OCI-LY1 (cell line): ENCODE data around the gene SLC27A4.
A peak's percentile ranks its signal among the peaks of the same experiment; 100 is the strongest.
"Not testable (repeated sequence)": the region's sequence is repeated elsewhere in the genome, so short reads cannot be mapped to it uniquely, and the experiment has no call there.

Source experiments
- H2AFZ ChIP-seq: fragments of 200-600 bp; sonication (generic), shearing (Covaris generic); 2 replicates; pipeline ENCODE4 v1.6.0; 2014; ENCODE audit warnings: antibody characterized with exemption, mild to moderate bottlenecking, low read length
- H3F3A ChIP-seq: fragments of 200-600 bp; sonication (generic), shearing (Covaris generic); 2 replicates; pipeline ENCODE4 v1.6.0; 2014; ENCODE audit warnings: mild to moderate bottlenecking, antibody characterized with exemption, low read length, moderate library complexity; ENCODE audit not compliant: insufficient read depth
- H3K27ac ChIP-seq: fragments of 200-600 bp; sonication (generic); 2 replicates; pipeline ENCODE4 v1.5.1; 2014; ENCODE audit warnings: low read length, mixed run types, mild to moderate bottlenecking, low read depth; ENCODE audit not compliant: poor library complexity, severe bottlenecking
- H3K27me3 ChIP-seq: fragments of 200-600 bp; sonication (generic); 2 replicates; pipeline ENCODE4 v1.6.0; 2014; ENCODE audit warnings: antibody characterized with exemption, mild to moderate bottlenecking, low read length, moderate library complexity; ENCODE audit not compliant: insufficient read depth
- H3K36me3 ChIP-seq: fragments of 200-600 bp; sonication (generic); 2 replicates; pipeline ENCODE4 v1.6.1; 2014; ENCODE audit warnings: mild to moderate bottlenecking, antibody characterized with exemption, low read length, moderate library complexity, mixed read lengths; ENCODE audit not compliant: insufficient read depth
- H3K4me1 ChIP-seq: fragments of 200-600 bp; sonication (generic); 2 replicates; pipeline ENCODE4 v1.5.1; 2014; ENCODE audit warnings: mild to moderate bottlenecking, low read length, moderate library complexity; ENCODE audit not compliant: insufficient read depth, severe bottlenecking
- H3K4me2 ChIP-seq: fragments of 200-600 bp; sonication (generic), shearing (Covaris generic); 2 replicates; pipeline ENCODE4 v1.6.1; 2014; ENCODE audit warnings: low read length
- H3K4me3 ChIP-seq: fragments of 200-600 bp; sonication (generic); 2 replicates; pipeline ENCODE4 v1.5.1; 2014; ENCODE audit warnings: low read length, low read depth, mild to moderate bottlenecking, mixed read lengths; ENCODE audit not compliant: poor library complexity, severe bottlenecking
- H3K79me2 ChIP-seq: fragments of 200-600 bp; shearing (Covaris generic); 2 replicates; pipeline ENCODE4 v1.6.1; 2016; ENCODE audit warnings: mixed run types, low read length, mixed read lengths; ENCODE audit not compliant: insufficient read depth
- H3K9ac ChIP-seq: fragments of 200-600 bp; sonication (generic), shearing (Covaris generic); 2 replicates; pipeline ENCODE4 v1.6.1; 2014; ENCODE audit warnings: mild to moderate bottlenecking, low read length, mixed read lengths
- H3K9me2 ChIP-seq: fragments of 200-600 bp; sonication (generic), shearing (Covaris generic); 2 replicates; pipeline ENCODE4 v1.6.1; 2014; ENCODE audit warnings: low read depth, mild to moderate bottlenecking, low read length, mixed read lengths
- H3K9me3 ChIP-seq: fragments of 200-600 bp; shearing (Covaris generic); 2 replicates; pipeline ENCODE4 v1.6.1; 2014; ENCODE audit warnings: low read length, mixed read lengths
- H4K20me1 ChIP-seq: fragments of 200-600 bp; sonication (generic), shearing (Covaris generic); 2 replicates; pipeline ENCODE4 v1.6.0; 2016; ENCODE audit warnings: mild to moderate bottlenecking, low read length; ENCODE audit not compliant: insufficient read depth
- CTCF ChIP-seq: fragments of 200-600 bp; sonication (generic), shearing (Covaris generic); IDR thresholded peaks from 2 replicates; pipeline ENCODE4 v1.5.1; 2017; ENCODE audit warnings: mild to moderate bottlenecking, antibody characterized with exemption, low read length, moderate library complexity, mixed read lengths
- EZH2 ChIP-seq: fragments of 200-600 bp; sonication (generic), shearing (Covaris generic); IDR thresholded peaks from 2 replicates; pipeline ENCODE4 v1.8.0; 2017; ENCODE audit warnings: borderline replicate concordance, mixed run types, mild to moderate bottlenecking, antibody characterized with exemption, low read length, moderate library complexity, mixed read lengths

SLC27A4 gene

GRCh38 chr9:128333451-128333869 is 6.9 kb upstream of the SLC27A4 start:
- H3K9ac ChIP-seq, result no peak overlapping the region
- H3K27ac ChIP-seq, result no peak overlapping the region
- no peaks in the 10 kb centered on the region for H4K20me1 ChIP-seq

GRCh38 chr9:128335161-128335560 is 5.2 kb upstream of the SLC27A4 start:
- no peaks in the 10 kb centered on the region for H3K79me2 ChIP-seq
- no peak overlapping the region for H3K4me2 ChIP-seq
- H3K27ac ChIP-seq, result no peak overlapping the region
- no peak overlapping the region for H3K9ac ChIP-seq
- no peaks in the 10 kb centered on the region for H3K27me3 ChIP-seq
- TF ChIP-seq CTCF, result no peak
- TF ChIP-seq EZH2, result no peak
- H3K9me2 ChIP-seq, result no peaks in the 10 kb centered on the region
- H2AFZ ChIP-seq, result no peak overlapping the region
- H4K20me1 ChIP-seq, result no peaks in the 10 kb centered on the region
- no peaks in the 10 kb centered on the region for H3F3A ChIP-seq
- no peak overlapping the region for H3K4me3 ChIP-seq
- no peaks in the 10 kb centered on the region for H3K9me3 ChIP-seq
- peaks cover 5% of the 10 kb centered on the region; the same call in 1 of the 2 replicates for H3K36me3 ChIP-seq
- H3K4me1 ChIP-seq, result peaks cover 13% of the 10 kb centered on the region

More at GRCh38 chr9:128333451-128333869, 6.9 kb upstream of the SLC27A4 start:
- no peaks in the 10 kb centered on the region for H3K79me2 ChIP-seq
- H3K36me3 ChIP-seq, result peaks cover 9% of the 10 kb centered on the region
- H3K4me2 ChIP-seq, result no peak overlapping the region
- no peaks in the 10 kb centered on the region for H3K9me3 ChIP-seq
- no peaks in the 10 kb centered on the region for H3K9me2 ChIP-seq
- no peaks in the 10 kb centered on the region for H3F3A ChIP-seq
- H3K27me3 ChIP-seq, result no peaks in the 10 kb centered on the region
- no peaks in the 10 kb centered on the region for H3K4me1 ChIP-seq
- H2AFZ ChIP-seq, result no peak overlapping the region
- TF ChIP-seq EZH2, result no peak
- no peak for TF ChIP-seq CTCF
- no peak overlapping the region for H3K4me3 ChIP-seq

- no peak overlapping the region for H3K27ac ChIP-seq
- no peak for TF ChIP-seq EZH2
- H3K4me2 ChIP-seq, result no peak overlapping the region
- H3F3A ChIP-seq, result no peaks in the 10 kb centered on the region
- H2AFZ ChIP-seq, result no peak overlapping the region
- no peaks in the 10 kb centered on the region for H3K79me2 ChIP-seq
- H3K27me3 ChIP-seq, result no peaks in the 10 kb centered on the region
- no peaks in the 10 kb centered on the region for H3K9me2 ChIP-seq
- H3K9ac ChIP-seq, result no peak overlapping the region
- no peaks in the 10 kb centered on the region for H4K20me1 ChIP-seq
- H3K4me1 ChIP-seq, result peaks cover 13% of the 10 kb centered on the region
- peaks cover 5% of the 10 kb centered on the region; the same call in 1 of the 2 replicates for H3K36me3 ChIP-seq
- no peak overlapping the region for H3K4me3 ChIP-seq
- no peaks in the 10 kb centered on the region for H3K9me3 ChIP-seq
Measured at GRCh38 chr9:128335914-128336313, 4.4 kb upstream of the SLC27A4 start.

GRCh38 chr9:128337936-128338335 is 2.4 kb upstream of the SLC27A4 start:
- H3K4me1 ChIP-seq, result peaks cover 18% of the 10 kb centered on the region
- no peak overlapping the region for H3K4me3 ChIP-seq
- H2AFZ ChIP-seq, result no peak overlapping the region
- H4K20me1 ChIP-seq, result no peaks in the 10 kb centered on the region
- no peaks in the 10 kb centered on the region for H3K9me3 ChIP-seq
- no peaks in the 10 kb centered on the region for H3K9me2 ChIP-seq
- H3K4me2 ChIP-seq, result no peak overlapping the region
- TF ChIP-seq EZH2 (no peak), CTCF (no peak)
- no peaks in the 10 kb centered on the region; the same call in 1 of the 2 replicates for H3K36me3 ChIP-seq
- no peaks in the 10 kb centered on the region for H3F3A ChIP-seq
- H3K9ac ChIP-seq, result no peak overlapping the region
- H3K79me2 ChIP-seq, result no peaks in the 10 kb centered on the region
- H3K27me3 ChIP-seq, result no peaks in the 10 kb centered on the region
- no peak overlapping the region for H3K27ac ChIP-seq

GRCh38 chr9:128338852-128339614 is 1.3 kb upstream of the SLC27A4 start:
- not testable (repeated sequence) for H3F3A ChIP-seq, H3K79me2 ChIP-seq, H3K36me3 ChIP-seq, H3K9me2 ChIP-seq, H3K9ac ChIP-seq, H2AFZ ChIP-seq, H3K9me3 ChIP-seq, H4K20me1 ChIP-seq, H3K27me3 ChIP-seq
- Histone ChIP-seq H3K27ac (peak overlapping the region; percentile 73), H3K4me2 (peak overlapping the region; percentile 59; the same call in 1 of the 2 replicates), H3K4me3 (peak overlapping the region; percentile 64), H3K4me1 (peaks cover 18% of the 10 kb centered on the region)
